IPS-NIHi7 (cell line): ENCODE data around the gene CCDC146.
A peak's percentile ranks its signal among the peaks of the same experiment; 100 is the strongest.
"Not testable (repeated sequence)": the region's sequence is repeated elsewhere in the genome, so short reads cannot be mapped to it uniquely, and the experiment has no call there.

Experiments used
- DNase-seq: peaks from one replicate; pipeline ENCODE4 v3.0.0; 2012; ENCODE audit warnings: mixed read lengths; ENCODE audit errors: extremely low spot score

The CCDC146 gene

DNA sequence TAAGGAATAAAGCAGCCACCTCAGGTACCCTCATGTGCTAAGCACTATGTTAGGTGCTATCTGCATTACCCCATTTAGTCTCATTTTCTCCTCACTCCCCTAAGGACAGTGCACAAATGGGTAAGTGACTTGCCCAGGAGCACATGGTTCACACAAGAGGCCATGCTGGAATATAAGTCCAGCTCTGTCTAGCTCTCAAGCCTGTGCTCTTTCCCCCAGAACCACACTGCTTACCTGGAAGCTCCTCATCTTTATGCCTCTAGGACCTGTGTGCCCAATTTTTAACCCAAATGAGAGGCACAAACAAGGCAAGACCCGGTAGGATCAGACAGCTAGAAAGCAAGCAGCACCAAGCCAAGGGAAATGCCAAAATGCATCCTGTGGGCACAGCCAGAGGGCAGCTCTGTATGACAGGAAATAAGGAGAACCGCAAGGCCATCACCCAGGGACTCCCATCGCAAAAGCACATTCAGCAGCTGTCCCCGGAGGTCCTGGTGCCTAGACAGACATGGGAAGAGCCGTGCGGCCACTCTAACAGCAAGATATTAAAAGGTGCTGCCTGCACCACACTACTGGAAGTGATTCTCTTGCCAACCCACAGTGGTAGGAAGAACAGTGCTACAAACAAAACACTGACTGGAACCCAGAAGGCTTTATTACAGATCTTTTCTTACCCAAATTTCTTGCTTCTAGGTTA is 205.7 kb downstream of the CCDC146 start:
- no peak for DNase-seq

DNA sequence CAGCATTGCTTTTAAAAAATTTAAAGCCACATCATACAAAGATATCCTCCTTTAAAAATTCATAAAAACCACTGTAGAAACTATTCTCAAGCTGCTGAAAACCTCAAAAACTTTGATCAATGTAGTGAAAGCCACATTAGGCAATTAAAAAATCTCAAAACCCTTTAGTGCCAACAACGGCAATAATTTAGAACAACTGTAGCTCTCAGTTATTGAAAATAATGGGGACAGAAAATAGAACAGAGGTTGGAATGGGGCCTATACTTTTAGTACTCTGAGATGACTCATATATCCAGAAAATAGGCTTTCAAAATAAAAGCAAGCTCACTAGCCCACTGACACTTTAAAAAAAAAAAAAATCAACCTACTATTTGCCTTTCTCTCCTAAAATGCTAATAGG is 206.3 kb downstream of the CCDC146 start:
- no peak for DNase-seq

DNA sequence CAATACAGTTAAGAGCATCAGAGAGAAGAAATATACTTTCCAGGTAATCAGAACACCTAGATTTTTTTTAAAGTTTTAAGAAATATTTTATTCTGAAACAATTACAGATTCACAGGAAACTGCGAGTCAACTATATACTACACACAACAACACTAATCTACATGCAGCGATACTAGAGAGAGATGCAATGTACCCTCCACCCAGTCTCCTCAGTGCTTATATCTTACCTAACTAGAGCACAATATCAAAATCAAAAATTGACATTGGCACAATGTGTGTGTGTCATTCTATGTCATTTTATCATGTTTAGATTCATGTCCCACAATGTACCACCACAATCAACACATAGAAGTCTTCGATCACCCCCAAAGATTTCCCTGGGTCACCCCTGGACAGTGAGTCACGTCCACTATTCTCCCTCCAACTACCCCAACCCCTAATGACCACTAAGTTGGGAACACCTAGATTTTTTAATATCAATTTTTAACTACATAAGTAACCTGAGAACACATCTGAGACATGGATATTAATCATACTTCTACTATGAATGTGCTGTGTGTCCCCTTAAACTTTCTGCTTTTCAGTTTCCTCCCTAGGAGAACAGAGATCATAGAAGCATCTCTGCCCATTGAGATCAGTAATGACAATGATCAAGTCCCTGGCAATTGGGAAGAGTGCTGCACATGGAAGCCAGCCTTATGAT is 207.2 kb downstream of the CCDC146 start:
- no peak for DNase-seq

GRCh38 chr7:77330169-77330882 is 207.9 kb downstream of the CCDC146 start:
- no peak for DNase-seq

DNA sequence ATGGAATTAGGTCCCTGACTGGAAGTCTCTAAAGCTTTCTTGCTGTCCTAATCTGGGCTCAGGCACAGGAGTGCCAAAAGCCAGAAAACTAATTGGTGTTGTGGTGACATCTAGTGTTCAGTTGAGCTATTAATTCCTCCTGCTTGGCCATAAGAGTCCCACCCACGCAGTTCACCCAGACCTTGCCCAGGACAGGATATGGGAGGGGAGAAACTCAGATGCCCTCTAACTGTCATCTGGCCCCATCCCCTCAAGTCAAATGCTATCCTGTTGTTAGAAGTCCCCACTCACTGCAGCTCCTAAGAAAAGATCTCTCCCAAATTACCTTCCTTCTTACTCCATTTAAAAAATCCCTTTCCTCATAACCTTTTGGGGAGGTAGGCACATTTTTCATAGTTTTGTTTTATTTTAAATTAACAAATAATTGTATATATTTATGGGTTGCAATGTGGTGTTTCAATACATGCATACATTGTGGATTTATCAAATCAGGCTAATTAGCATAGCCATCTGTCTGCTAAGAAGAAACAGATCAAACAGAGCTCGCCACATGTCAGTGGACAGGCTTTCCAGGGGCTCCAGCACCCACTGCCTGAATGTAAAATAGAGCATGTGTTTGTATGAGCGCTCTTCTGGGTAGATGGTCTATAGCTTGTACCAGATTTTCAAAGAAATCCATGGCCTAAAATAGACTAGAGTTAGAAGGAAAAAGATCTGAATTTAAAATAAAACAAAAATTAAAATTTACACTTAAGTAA is 209.7 kb downstream of the CCDC146 start:
- DNase-seq: peak; percentile 91

DNA sequence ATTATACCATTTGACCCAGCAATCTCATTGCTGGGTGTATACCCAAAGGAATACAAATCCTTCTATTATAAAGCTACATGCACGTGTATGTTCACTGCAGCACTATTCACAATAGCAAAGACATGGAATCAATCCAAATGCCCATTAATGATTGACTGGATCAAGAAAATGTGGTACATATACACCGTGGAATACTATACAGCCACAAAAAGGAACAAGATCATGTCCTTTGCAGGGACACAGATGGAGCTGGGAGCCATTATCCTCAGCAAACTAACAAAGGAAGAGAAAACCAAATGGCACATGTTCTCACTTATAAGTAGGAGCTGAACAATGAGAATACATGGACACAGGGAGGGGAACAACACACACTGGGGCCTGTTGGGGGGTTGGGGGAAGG is 211.6 kb downstream of the CCDC146 start:
- not testable (repeated sequence) for DNase-seq

GRCh38 chr7:77335581-77335980 is 213.2 kb downstream of the CCDC146 start:
- DNase-seq: no peak

DNA sequence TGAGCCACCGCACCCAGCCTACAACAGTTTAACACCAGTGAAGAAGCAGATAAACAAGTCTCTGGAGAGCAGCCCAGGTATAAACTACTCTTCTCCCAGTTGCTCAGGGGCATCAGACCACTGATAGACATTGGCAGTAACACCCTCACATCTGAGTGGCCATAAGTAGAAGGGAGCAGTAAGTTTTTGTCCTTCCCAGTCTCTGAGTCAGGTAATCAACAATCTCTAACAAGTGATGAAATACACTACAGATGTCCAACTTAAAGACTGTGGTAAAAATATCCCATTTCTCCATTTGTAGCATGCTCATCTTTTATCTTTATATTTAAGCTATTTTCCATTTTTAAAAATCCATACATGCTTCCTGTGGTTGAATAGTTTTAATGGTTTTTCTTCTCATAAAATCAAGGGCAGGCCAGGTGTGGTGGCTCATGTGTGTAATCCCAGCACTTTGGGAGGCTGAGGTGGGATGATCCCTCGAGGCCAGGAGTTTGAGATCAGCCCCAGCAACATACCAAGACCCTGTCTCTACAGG is 215.1 kb downstream of the CCDC146 start:
- no peak for DNase-seq

DNA sequence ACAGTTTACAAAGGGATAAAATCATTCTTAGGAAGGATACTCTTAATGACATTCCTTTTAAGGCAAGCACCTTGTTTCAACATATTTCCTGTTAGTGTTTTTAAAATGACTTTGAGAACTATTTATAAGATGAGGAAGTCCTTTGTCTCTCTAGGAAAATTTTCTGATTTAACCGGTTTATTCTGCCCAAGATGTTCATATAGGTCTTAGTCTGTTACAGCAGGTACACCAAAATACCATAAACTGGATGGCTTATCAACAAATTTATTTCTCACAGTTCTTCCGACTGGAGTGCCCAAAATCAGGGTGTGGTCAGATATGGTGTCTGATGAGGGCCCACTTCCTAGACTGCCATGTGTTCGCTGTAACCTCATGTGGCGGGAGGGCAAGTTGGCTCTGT is 215.8 kb downstream of the CCDC146 start:
- DNase-seq: no peak

DNA sequence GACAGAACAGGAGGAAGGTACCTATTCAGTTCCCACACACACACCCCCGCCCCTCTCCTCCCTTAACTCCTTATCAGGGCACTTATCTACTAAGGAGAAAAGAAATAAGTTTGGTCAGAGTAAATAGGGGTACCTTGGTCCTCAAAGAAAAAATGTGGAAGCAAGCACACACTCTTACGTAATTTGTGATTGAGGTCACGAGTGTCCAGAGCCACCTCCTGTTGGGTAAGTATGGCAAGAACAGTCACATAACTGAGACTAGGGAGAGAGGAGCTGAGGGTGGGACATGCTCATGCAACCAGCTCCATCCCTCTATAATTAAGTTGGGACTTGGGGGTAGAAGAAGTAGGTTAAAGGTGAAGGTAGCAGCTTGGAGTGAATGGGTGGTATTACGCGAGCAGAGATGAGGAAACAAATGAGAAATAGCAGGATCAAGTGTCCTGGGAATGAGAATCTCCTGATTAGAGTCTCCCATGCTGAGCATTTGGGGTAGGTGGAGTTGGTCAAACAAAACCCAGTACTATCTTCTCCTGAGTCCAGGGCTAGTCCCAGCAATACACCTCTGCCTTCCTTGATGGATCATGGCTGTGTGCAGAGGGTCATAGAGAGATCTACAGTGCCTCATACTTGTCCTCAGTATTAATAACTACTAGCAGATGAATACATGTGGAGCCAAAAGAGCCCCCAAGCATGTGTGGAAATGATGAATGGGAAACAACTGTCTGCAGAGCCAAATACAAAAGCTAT is 216.6 kb downstream of the CCDC146 start:
- DNase-seq: no peak

DNA sequence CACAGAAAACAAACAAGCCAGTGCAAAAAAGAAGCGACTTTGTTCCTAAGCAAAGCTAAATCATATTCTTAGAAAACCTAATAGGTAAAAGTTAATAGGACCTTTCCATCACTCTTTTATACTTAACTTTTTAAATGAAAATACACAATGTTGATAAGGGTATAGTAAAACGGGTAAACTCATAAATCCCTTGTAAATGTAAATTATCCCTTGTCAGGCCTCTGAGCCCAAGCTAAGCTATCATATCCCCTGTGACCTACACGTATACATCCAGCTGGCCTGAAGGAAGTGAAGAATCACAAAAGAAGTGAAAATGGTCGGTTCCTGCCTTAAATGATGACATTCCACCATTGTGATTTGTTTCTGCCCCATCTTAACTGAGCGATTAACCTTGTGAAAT is 217.3 kb downstream of the CCDC146 start:
- no peak for DNase-seq
